Measurements from ENCODE around the gene TMEM41A.

Gene TMEM41A

DNA sequence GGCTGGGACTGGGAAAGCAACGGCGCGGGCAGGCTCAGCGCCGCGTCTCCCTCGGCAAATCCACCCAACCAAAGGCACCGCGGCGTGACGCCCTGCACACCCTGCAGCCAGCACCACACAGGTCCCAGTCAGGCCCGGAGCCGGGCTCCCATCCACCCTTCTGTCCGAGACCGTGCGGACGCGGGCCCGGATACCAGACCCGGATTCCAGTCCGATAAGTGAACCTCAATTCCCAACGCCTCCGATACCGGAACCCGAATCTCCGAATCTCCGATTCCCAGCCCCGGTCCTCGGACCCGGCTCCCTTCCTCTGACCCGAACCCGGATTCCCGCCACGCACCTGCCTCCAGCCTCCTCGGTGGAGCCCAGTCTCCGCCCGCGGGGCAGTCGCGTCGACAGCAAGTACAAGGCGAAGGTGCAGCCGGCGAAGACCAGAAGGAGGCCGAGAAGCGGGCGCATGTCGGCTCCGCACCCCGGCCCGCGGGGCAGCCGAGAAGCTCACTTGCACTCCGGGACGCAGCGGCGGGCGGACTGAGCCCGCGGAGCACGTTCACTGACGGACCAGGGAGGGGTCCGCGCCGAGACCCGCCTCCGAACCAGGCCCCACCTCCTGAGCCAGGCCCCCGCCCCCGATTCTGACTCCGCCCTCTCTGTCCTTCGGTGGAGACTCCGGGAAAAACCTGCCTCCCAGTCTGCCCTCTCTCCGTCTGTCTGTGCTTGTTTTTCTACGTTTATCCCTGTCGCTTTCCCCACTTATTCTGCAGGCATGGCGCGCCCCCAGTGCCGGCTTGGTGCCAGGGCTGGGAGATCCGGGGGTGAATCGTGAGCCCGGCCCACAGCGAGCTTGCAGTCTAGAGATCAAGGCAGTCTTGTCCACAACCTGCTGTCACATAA lies at the start of gene TMEM41A:
TSS of gene TMEM41A (minus strand) at position 533 of the 894 bp plus-strand sequence. CDS start at position 459, 74 bp downstream.
- DNase-seq, result peak; percentile 70

DNA sequence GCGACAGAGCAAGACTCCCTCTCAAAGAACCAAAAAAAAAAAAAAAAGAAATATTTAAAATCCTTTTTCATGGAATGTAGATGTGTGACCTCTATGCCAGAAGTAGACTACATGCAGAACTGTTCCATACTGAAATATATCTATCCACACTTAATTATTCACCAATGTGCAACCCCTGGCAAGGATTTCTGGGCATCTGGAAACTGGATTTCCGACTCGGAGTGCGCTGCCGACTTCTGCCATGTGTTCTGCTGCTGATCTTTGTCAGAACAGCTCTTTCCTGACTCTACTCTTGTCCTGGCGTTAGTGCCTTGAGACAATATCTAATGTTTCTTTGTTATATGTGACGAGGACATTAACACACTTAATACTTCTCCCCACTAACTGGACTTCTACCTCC lies 41.9 kb upstream of the TMEM41A start:
- no peak for DNase-seq

DNA sequence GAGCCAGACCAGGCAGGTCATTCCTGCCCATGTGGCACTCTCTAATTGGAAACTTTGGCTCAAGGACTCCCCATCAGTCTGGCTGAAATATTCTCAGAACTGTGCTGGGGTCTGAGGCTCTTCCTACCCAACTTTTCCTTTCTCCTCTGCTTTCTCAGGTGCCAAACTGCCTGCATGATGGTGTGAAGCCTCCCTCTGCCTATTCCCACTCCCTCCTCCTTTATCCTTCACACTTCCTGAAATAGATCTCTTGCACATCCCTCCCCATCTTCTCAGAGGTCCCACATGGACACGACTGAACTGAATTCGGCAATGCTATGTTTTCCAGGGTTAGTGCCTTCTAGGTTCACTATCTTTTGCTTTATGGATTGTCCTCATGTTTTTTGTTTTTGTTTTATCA lies 41.1 kb upstream of the TMEM41A start:
- no peak for DNase-seq

DNA sequence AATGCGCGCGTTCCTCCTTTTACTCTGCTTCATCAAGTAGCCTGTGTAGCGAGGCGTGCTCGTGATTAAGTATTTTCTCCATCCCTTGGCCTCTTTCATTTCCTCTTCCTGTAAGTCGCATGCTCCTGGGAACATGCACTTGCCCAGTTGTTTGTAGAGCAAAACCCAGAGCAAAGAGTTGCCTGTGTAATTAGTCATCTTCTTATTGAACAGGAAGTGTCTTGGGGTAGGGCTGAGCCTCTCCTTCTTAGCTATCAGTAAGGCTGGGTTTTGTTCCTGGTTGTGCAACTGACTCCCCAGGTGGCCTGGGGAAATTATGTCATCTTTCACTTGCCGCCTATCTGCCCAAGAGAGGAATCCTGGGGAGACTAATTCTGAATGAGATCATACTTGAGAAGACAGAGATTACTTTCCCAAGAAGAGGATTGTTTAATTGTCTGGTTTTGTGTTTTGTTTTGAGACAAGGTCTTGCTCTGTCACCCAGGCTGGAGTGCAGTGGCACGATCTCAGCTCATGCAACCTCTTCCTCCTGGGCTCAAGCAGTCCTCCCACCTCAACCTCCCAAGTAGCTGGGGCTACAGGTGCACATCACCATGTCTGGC lies 38.6 kb upstream of the TMEM41A start:
- no peak for DNase-seq

DNA sequence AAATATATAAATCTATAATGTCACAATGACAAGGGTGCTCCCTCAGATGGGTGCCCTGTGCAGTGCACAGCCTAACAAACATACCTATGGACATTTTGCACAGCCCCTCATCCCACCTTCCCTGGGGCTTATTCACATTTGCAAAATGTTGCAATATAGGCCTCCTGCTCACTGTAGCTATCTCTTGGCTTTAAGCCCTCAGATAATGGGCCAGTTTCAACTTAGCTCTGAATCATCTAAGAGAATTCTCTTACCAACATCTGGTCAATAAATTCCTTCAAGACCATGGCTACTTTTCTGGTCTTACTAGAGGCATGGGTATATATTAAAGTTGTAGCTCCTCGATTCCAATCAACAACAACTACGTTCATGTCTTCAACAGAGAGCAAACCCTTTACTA lies 35.7 kb upstream of the TMEM41A start:
- no peak for DNase-seq

DNA sequence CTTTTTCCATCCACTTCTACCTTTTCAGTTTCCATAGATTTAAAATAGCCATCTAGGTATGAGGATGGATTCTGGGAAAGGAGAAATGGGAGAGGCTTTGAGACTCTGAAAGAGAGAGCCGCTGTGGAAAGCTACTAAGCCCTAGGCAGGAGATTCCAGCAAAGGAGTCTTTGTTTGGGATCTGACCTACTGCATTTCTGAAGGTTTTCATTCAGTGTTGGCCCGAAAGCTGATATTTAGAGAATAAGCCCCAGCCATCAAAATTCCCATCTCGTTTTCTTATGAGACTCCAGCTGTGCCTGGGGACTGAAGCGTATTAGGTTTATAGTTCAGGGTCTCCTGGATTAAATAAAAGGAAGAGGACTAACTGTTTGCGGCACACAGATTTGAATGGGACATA lies 34.1 kb upstream of the TMEM41A start:
- no peak for DNase-seq

DNA sequence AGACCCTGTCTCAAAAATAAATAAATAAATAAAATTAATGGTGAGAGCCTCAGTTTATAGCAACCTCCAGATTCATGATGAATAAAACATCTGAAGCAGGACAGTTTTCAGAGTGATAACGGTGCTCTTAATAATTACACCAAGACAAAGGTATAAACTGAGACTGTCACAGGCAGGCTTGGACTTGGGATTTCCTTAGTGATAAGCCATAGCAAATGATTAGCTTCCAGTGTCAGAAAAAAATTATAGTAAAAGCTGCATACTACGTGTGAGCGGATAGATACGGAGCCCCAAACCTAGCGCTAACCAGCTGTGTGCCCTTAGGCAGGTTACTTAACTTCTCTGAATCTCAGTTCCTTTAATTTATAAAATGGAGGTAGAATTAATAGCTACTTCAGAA lies 32.0 kb upstream of the TMEM41A start:
- no peak for DNase-seq

DNA sequence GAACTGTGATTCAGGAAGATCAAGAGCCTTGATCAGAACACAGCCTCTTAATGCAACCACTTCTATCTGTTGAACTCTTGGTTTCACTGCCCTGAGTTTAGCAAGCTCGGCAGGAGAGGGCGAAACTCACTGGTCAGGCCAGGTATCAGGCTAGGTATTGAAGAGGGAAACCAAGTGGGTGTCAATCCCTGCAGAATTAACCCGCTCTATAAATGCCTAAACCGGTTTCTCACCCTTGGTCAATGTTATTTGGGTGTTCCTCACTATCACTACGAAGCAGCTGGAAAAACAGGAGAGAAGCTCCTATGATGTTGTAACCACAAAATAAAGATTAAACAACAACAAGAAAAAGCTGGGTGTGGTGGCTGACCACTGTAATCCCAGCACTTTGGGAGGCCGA lies 29.7 kb upstream of the TMEM41A start:
- DNase-seq, result no peak

DNA sequence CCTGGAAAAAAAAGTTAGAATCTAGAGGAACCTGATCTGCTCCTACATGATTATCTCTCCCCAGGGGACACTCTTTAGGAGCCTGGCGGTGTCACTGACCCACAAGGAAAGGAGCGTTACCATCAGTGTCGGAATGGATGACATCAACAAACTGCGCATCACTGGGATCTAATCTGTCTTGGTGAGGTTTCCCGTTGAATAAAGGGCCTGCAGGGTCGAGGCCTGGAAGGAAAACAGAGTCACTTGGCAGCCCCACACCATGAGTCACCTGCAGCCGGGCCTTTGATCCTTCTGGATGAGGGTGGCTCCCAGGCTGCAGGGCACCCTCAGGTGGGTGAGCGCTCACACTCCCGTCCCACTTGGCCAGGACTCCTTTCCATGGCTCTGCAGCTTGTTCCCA lies 28.5 kb upstream of the TMEM41A start:
- DNase-seq, result no peak

DNA sequence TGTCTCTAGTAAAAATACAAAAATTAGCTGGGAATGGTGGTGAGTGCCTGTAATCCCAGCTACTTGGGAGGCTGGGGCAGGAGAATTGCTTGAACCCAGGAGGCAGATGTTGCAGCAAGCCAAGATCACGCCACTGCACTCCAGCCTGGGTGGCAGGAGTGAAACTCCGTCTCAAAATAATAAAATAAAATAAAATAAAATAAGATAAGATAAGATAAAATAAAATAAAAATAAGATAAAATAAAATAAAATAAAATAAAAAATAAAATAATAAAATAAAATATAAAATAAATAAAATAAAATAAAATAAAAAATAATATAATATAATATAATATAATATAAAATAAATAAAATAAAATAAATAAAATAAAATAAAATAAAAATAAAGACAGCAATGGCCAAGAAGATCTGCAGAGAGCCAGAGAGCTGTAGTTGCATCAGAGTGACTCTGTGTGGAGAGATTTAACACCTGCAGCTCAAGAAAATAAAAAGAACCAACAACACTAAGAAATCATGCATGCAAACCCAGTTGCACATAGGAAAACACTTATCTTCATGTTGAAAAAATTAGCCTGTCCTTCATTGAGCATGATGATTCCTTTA lies 27.6 kb upstream of the TMEM41A start:
- DNase-seq, result no peak

DNA sequence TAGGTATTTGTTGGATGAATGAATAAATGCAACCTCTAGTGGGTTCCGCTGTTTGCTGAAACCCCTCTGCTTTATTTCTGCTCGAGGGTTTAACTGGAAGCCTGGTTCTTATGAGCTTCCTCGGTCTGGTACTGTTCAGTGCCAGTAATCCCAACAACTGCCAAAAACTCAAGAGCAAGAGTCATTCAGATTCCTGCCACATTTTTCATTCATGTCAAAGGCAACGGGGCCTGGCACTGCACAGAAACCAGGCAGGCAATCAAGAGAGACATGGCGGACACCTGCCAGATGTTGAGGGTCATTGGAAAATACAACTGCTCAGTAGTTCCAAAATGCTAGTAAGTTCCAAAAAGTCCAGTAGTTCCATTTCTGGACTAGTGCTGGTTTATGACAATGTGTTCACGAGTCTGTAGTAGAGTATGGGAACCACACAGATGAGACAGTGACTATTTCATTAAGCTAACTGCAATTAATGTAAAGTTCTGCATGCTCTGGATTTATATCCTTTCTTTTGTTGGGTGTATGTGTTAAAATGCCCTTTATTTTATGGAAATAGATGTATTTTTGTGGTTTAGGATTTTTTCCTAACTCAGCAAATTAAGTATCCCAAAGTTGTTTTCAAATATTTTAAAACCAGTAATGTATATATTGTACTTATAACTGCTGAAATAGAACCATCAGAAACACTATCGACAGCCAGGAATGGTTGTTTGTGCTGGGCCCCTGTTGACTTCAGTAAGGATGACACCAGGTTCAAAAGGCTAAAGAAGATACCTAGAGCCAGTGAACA lies 22.7 kb upstream of the TMEM41A start:
- DNase-seq, result no peak

DNA sequence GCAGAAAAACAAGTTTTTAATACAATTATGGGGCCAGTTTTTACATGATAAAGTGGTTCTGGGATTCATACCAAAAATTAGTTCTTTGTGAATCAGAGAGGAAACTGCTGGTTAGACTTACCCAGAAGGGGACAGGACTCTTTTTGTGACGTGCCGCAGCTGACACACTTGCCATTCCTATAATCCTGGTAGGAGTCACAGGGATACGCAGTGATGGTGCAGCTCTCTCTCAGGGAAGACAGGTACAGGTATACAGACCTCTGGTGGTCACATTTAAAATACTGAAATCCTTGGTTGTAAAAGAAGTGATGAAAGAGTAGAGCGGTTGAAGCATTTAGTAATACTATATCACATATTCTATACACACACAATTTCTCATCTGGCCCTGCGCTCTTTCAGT lies 20.2 kb upstream of the TMEM41A start:
- no peak for DNase-seq

DNA sequence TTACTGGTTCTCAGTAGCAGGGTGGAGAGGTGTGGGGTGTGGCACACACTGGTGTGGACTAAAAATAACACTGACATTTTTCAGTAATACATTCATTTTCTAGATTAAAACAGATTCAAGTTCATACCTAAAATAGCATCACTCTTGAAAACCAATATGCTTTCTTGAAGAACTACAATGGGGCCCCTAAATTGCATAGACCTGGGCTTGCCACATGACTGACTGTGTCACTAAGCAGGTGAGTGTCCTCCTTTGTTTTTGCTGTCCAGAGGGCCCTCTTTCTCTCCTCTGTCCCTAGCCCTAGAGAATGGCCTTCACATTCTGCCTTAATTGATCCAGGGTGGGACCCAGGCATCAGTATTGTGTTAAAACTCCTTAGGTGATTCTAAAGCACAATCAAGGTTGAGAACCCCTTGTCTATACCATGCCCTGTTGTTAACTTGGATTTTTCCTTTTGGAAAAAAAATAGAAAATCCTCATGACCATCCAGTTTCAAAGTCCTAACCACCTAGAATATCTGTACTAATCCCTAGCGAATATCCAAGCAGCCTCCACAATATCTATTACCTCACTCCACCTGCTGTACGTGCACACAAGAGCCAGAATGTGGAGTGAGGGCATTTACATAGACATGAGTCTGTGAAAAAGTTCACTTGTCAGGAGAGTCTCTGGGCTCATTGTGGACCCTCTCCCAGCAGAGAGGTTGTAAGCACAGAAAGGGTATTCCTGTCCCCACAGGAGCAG lies 18.7 kb upstream of the TMEM41A start:
- no peak for DNase-seq

DNA sequence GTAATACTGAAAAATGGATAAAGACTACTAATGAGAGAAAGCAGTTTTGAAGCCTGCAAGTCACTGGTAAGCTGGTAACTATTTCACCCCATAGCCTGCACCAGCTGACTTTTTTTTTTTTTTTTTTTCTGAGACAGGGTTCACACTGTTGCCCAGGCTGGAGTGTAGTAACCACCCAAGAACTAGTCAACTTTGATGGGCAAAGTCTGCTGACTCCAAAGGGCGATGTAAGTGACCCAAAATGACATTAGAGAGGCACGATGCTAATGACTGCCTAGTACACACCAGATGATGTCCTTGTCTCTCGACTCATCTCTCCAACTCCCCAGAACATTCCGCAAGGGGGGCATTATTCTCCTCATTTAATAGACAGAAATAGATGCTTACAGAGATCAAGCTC lies 12.9 kb upstream of the TMEM41A start:
- no peak for DNase-seq

DNA sequence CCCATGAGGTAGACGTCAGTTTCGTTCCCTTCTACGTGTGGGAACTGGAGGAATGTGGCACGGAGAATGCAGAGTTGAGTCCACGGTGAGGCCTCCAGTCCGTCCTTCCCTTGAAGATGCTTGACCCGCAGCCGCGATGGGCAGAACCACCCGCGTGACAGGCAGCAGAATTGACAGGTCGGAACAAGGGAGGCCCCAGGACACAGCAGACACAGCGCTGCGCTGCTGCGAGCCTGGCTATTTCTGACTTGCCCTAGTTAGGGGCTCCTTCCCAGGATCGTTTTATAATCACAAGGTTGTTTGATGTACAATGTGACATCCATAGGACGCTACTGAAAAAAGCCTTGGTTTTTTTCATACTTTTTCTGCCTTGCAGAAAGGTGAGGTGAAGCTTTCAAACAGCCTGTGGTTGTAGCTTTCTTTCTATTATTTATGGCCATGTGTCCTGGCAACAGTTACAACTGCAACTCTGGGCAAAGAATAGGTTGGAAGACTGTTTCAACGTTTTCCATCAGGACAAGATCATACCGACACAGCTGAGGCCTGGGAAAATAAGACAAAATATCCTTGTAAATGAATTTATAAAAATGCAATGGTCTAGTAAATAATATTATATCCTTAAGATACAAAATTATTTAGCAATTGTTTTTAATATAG lies 9.6 kb upstream of the TMEM41A start:
- DNase-seq, result no peak

DNA sequence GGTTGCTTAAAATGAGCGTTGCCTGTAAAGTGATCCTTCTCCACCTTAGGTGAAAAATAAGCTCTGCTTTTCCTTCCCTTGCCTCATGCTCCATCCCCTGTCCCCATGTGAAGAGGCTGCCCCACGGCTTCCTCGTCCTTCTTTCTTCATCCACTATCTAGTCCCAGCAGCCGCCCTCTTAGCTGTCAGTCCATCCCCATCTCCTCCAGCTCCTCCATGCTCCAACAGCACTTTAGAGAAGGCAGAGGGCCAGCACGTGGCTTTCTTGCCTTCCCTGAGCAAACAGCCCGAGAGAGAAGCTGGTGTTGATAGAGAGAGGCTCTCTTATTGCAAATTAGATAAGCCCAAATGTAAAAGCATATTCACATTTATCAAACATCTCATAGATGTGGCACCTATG lies 9.0 kb upstream of the TMEM41A start:
- DNase-seq, result no peak

DNA sequence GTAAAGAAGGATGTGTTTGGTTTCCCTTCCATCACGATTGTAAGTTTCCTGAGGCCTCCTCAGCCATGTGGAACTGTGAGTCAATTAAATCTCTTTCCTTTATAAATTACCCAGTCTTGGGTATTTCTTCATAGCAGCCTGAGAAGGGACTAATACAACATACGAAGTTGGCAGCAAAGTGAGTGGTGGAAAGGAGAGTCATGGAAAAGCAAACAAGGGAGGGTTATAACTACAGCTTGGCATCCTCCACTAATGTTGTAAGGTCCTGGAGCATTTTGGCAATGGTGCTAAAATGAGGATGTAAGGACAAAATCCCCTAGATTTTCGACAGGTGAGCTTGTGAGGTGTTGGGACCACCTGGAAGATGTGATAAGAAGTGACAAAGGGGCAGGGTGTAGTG lies 5.8 kb upstream of the TMEM41A start:
- no peak for DNase-seq

DNA sequence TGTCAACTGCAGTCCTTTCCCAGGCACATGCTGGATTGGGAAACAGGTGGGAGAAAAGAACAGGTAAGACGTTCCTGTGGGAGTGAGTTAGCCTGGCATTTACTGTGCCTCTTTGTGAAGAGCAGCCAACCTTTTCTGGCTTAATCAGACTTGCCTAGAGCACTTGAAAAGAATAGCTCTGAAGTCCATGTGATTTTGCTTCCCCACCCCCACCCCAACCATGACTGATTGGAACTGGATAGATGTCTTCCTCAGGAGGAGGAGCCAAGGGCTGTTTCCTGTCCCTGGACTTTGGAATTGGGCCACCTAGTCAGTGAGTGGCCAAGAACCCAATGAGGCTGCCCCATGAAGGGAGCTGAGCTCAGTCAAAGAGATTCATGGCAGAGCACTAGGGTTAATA lies 4.7 kb upstream of the TMEM41A start:
- no peak for DNase-seq

DNA sequence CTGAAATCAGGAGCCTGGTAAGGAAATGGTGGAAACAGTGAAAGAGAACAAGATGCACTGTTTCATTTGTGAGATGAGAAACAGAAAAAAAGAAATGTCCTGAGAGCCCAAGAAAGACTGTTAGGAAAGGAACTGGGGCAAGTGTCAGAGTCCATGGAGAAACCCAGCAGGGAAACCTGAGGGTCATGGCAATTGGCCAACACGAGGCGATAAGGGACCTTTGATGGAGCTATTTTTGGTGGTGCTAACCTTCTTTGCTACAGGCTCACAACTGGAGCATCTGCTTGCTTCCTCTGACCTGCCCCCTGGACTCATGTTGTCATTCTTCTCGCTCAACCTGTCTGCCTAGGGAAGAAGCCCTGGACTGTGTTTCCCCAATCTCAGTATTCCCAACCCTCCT lies 4.2 kb upstream of the TMEM41A start:
- no peak for DNase-seq

DNA sequence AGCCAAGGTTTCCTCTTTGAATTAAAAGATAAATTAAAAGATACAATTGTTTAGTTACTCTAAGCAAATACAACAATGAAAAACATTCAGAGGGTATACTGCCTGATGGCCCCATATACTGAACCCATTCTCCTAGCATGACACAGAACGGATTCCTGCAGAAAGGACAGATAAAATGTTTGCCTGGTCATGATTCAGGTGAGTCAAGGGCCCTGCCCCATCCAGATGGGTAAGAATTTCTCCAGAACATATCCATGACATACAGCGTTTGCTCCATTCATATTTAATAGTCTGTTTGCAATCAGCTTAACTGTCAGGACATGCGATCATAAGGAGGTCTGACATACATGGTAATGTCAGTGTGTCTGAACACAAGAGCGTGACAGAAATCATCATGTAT lies 8.6 kb downstream of the TMEM41A start:
- no peak for DNase-seq

DNA sequence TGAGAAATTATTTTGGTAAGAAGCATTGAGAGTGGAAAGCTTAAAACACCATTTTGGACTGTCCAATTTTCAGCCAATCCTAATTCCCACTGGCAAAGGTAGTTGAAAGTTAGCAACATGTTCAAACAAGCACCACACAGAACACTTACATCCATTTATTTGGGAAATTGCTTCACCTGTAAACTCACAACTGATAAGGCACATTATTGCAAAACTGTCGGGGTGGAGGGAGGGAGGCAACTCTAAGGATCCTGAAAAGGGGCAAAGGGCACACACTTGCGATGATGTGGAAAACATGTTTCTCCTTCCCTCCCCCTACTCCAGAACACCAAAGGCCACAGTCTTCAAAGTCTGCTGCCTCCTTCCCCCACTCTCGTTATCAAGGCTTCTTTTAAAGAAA lies 9.4 kb downstream of the TMEM41A start:
- no peak for DNase-seq

DNA sequence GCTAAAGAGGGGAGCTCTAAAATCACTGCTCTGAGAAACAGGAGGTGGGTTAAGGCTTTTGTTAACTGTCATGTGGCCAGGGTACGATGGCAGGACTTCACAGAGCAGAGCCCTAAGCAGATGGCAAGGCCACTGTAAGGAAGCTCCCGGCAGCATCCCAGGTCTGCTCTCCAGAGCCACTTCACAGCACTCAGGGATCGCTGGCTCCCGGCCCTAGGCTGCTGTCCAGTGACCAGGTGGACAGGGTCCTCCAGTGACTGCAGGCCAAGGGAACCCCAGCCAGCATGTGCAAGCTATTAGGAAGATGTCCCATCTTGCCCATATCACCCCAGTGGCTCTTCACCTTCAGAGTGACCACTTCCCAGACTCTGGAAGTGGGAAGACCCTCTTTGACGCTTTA lies 10.4 kb downstream of the TMEM41A start:
- DNase-seq, result no peak

Data from NCI-H510A (cell line).